H9 (cell line): ENCODE data around the gene UQCRHL. TPM values are rescaled to one million over a fixed set of nuclear protein-coding genes. Genes with fewer than 3 reads are reported as not detected.

Experiments
- DNase-seq: peaks from one replicate; pipeline ENCODE4 v3.0.0-alpha.2; 2017
- H2AFZ ChIP-seq: one replicate; pipeline ENCODE4 v1.6.1; 2013; ENCODE audit warnings: mild to moderate bottlenecking, low read length, control low read depth, moderate library complexity
- H2AK5ac ChIP-seq: 2 replicates; pipeline ENCODE4 v1.6.1; 2013; ENCODE audit warnings: low read length, control low read depth, mixed read lengths; ENCODE audit not compliant: insufficient read length
- H2BK120ac ChIP-seq: one replicate; pipeline ENCODE4 v1.6.1; 2013; ENCODE audit warnings: low read depth, mild to moderate bottlenecking, low read length, control low read depth, inconsistent platforms; ENCODE audit not compliant: poor library complexity, severe bottlenecking
- H2BK12ac ChIP-seq: 2 replicates; pipeline ENCODE4 v1.6.1; 2013; ENCODE audit warnings: low read length, control low read depth, mixed read lengths, low read depth; ENCODE audit not compliant: insufficient read length
- H2BK15ac ChIP-seq: 2 replicates; pipeline ENCODE4 v1.6.1; 2013; ENCODE audit warnings: low read depth, low read length, control low read depth
- H2BK20ac ChIP-seq: one replicate; pipeline ENCODE4 v1.6.1; 2013; ENCODE audit warnings: low read depth, mild to moderate bottlenecking, low read length, control low read depth, inconsistent platforms; ENCODE audit not compliant: poor library complexity, severe bottlenecking
- H2BK5ac ChIP-seq: 2 replicates; pipeline ENCODE4 v1.6.1; 2013; ENCODE audit warnings: low read length, control low read depth, mixed read lengths; ENCODE audit not compliant: insufficient read length
- H3K14ac ChIP-seq: 2 replicates; pipeline ENCODE4 v1.6.1; 2013; ENCODE audit warnings: low read length, control low read depth; ENCODE audit not compliant: insufficient read depth
- H3K18ac ChIP-seq: 2 replicates; pipeline ENCODE4 v1.6.1; 2013; ENCODE audit warnings: low read depth, mild to moderate bottlenecking, mixed read lengths, low read length, control low read depth; ENCODE audit not compliant: insufficient read length
- H3K23ac ChIP-seq: 2 replicates; pipeline ENCODE4 v1.6.1; 2013; ENCODE audit warnings: low read length, control low read depth, mixed read lengths, low read depth; ENCODE audit not compliant: insufficient read length
- H3K23me2 ChIP-seq: 2 replicates; pipeline ENCODE4 v1.6.1; 2013; ENCODE audit warnings: low read depth, mild to moderate bottlenecking, mixed read lengths, low read length, control low read depth; ENCODE audit not compliant: insufficient read length, poor library complexity, severe bottlenecking
- H3K27ac ChIP-seq: 2 replicates; pipeline ENCODE4 v1.5.1; 2013; ENCODE audit warnings: low read length, control low read depth, mixed read lengths, low read depth; ENCODE audit not compliant: insufficient read length
- H3K27me3 ChIP-seq: 2 replicates; pipeline ENCODE4 v1.6.1; 2013; ENCODE audit warnings: low read length, control low read depth, inconsistent platforms; ENCODE audit not compliant: insufficient read depth
- H3K4ac ChIP-seq: 2 replicates; pipeline ENCODE4 v1.6.1; 2013; ENCODE audit warnings: low read depth, mild to moderate bottlenecking, control low read depth, inconsistent platforms, low read length, moderate library complexity
- H3K4me1 ChIP-seq: 2 replicates; pipeline ENCODE4 v1.6.1; 2013; ENCODE audit warnings: low read length, control low read depth, inconsistent platforms; ENCODE audit not compliant: insufficient read depth
- H3K4me2 ChIP-seq: 2 replicates; pipeline ENCODE4 v1.6.1; 2013; ENCODE audit warnings: low read length, control low read depth, mixed read lengths; ENCODE audit not compliant: insufficient read length, insufficient read depth
- H3K56ac ChIP-seq: 2 replicates; pipeline ENCODE4 v1.6.1; 2013; ENCODE audit warnings: low read depth, mild to moderate bottlenecking, mixed read lengths, low read length, control low read depth; ENCODE audit not compliant: insufficient read length
- H3K79me1 ChIP-seq: 2 replicates; pipeline ENCODE4 v1.6.1; 2013; ENCODE audit warnings: low read depth, mild to moderate bottlenecking, moderate library complexity, low read length, control low read depth, inconsistent platforms; ENCODE audit not compliant: insufficient read depth, poor library complexity, severe bottlenecking
- H3K79me2 ChIP-seq: 2 replicates; pipeline ENCODE4 v1.6.1; 2013; ENCODE audit warnings: low read length, control low read depth, inconsistent platforms; ENCODE audit not compliant: insufficient read depth
- H3K9ac ChIP-seq: 2 replicates; pipeline ENCODE4 v1.6.1; 2013; ENCODE audit warnings: low read length, control low read depth, mixed read lengths; ENCODE audit not compliant: insufficient read length; ENCODE audit errors: extremely low read depth
- H3K9me3 ChIP-seq: one replicate; pipeline ENCODE4 v1.6.1; 2013; ENCODE audit warnings: low read depth, low read length, inconsistent platforms; ENCODE audit not compliant: control insufficient read depth
- H3T11ph ChIP-seq: one replicate; pipeline ENCODE4 v1.6.1; 2013; ENCODE audit warnings: mild to moderate bottlenecking, low read length, control low read depth, inconsistent platforms
- H4K20me1 ChIP-seq: one replicate; pipeline ENCODE4 v1.6.1; 2013; ENCODE audit not compliant: control insufficient read depth, insufficient read length, insufficient read depth
- H4K5ac ChIP-seq: 2 replicates; pipeline ENCODE4 v1.6.1; 2013; ENCODE audit warnings: low read depth, mild to moderate bottlenecking, mixed read lengths, low read length, control low read depth; ENCODE audit not compliant: insufficient read length
- H4K8ac ChIP-seq: replicated peaks from 2 replicates; pipeline ENCODE4 v1.6.1; 2013; ENCODE audit warnings: low read length, control low read depth, mixed read lengths, low read depth; ENCODE audit not compliant: insufficient read length
- H4K91ac ChIP-seq: 2 replicates; pipeline ENCODE4 v1.6.1; 2013; ENCODE audit warnings: low read depth, mild to moderate bottlenecking, moderate library complexity, mixed read lengths, low read length, control low read depth; ENCODE audit not compliant: insufficient read length
- H3K27ac Mint-ChIP-seq, 3 experiments: 2 replicates in 2 of 3; 3 replicates in 1 of 3; pipeline ENCODE4 v1.8.0; 2020 to 2021; ENCODE audit warnings: mixed read lengths in 3 of 3, mild to moderate bottlenecking in 1 of 3, moderate library complexity in 1 of 3
- H3K27me3 Mint-ChIP-seq: 2 replicates; pipeline ENCODE4 v1.8.0; 2021; ENCODE audit warnings: low read depth, mild to moderate bottlenecking, moderate library complexity, mixed read lengths
- H3K36me3 Mint-ChIP-seq, 3 experiments: 2 replicates in 2 of 3; 3 replicates in 1 of 3; pipeline ENCODE4 v1.8.0; 2020 to 2021; ENCODE audit warnings: low read depth in 3 of 3, mixed read lengths in 3 of 3; ENCODE audit not compliant: insufficient read depth in 1 of 3
- H3K4me1 Mint-ChIP-seq, 2 experiments: 2 replicates each; pipeline ENCODE4 v1.8.0; 2020; ENCODE audit warnings: mixed read lengths in 2 of 2
- H3K4me3 Mint-ChIP-seq, 2 experiments: 2 replicates in 1 of 2; 3 replicates in 1 of 2; pipeline ENCODE4 v1.8.0; 2020 to 2021; ENCODE audit warnings: mild to moderate bottlenecking in 2 of 2, mixed read lengths in 2 of 2, moderate library complexity in 1 of 2
- H3K9me3 Mint-ChIP-seq, 2 experiments: 2 replicates in 1 of 2; 3 replicates in 1 of 2; pipeline ENCODE4 v1.8.0; 2020; ENCODE audit warnings: mild to moderate bottlenecking in 2 of 2, mixed read lengths in 2 of 2, moderate library complexity in 1 of 2
- WGBS: extraction: QIAGEN DNeasy Blood & Tissue Kit; methylation state at CpG from one replicate; pipeline ENCODE4 v1.1.7; 2013; ENCODE audit warnings: missing lambda C conversion rate, low lambda C conversion rate, mixed read lengths; ENCODE audit not compliant: insufficient read length; ENCODE audit errors: extremely low coverage; 5-methylcytosine and 5-hydroxymethylcytosine counted together
- total RNA-seq: library from RNA; stranded (reverse); gene quantifications from 2 replicates; pipeline ENCODE4 v1.2.1, GENCODE V29; 2021
- TF ChIP-seq, protein P1 (sequence below): fragments of 200-600 bp; sonication (generic); conservative IDR thresholded peaks from 3 replicates; pipeline ENCODE4 v1.8.0; 2021; ENCODE audit warnings: antibody characterized with exemption, mild to moderate bottlenecking

UQCRHL gene
- total RNA-seq, 1 experiment from 2014 or later: 2.0 TPM

- no peak overlapping the region for H3K14ac ChIP-seq
- no peak overlapping the region for H3K9ac ChIP-seq
- H2BK5ac ChIP-seq: no peak overlapping the region
- Mint-ChIP-seq H3K4me3 (no peak overlapping the region), H3K36me3 (peaks cover 0 to 2% (median 0%) of the 10 kb centered on the region in 3 experiments; a peak in 1 of 7 replicates), H3K27ac (no peak overlapping the region), H3K27me3 (no peaks in the 10 kb centered on the region; the same call in 1 of the 2 replicates), H3K9me3 (no peaks in the 10 kb centered on the region), H3K4me1 (peaks cover 5 to 6% of the 10 kb centered on the region in 2 experiments; a peak in 3 of 4 replicates)
- no peaks in the 10 kb centered on the region; the same call in 1 of the 2 replicates for H3K4me1 ChIP-seq
- peaks cover 8% of the 10 kb centered on the region for H3K23me2 ChIP-seq
- no peak overlapping the region for H3K4ac ChIP-seq
- no CpG with 5 or more reads among the region's 3 CpGs for WGBS
- H4K5ac ChIP-seq: no peak overlapping the region
- H3K4me2 ChIP-seq: no peak overlapping the region
- H2BK12ac ChIP-seq: no peak overlapping the region
- no peak overlapping the region for H3K27ac ChIP-seq
- no peak overlapping the region for H2AFZ ChIP-seq
- no peak overlapping the region for H3K23ac ChIP-seq
- H2BK20ac ChIP-seq: no peak overlapping the region
- H2BK15ac ChIP-seq: no peak overlapping the region
- TF ChIP-seq, protein P1, sequence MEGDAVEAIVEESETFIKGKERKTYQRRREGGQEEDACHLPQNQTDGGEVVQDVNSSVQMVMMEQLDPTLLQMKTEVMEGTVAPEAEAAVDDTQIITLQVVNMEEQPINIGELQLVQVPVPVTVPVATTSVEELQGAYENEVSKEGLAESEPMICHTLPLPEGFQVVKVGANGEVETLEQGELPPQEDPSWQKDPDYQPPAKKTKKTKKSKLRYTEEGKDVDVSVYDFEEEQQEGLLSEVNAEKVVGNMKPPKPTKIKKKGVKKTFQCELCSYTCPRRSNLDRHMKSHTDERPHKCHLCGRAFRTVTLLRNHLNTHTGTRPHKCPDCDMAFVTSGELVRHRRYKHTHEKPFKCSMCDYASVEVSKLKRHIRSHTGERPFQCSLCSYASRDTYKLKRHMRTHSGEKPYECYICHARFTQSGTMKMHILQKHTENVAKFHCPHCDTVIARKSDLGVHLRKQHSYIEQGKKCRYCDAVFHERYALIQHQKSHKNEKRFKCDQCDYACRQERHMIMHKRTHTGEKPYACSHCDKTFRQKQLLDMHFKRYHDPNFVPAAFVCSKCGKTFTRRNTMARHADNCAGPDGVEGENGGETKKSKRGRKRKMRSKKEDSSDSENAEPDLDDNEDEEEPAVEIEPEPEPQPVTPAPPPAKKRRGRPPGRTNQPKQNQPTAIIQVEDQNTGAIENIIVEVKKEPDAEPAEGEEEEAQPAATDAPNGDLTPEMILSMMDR: no peak
- no peak overlapping the region for H3K56ac ChIP-seq
- H4K91ac ChIP-seq: no peak overlapping the region
- no peaks in the 10 kb centered on the region for H4K20me1 ChIP-seq
- H2AK5ac ChIP-seq: no peak overlapping the region
- no peaks in the 10 kb centered on the region for H3K9me3 ChIP-seq
- DNase-seq: no peak
- no peak overlapping the region for H2BK120ac ChIP-seq
- H3K79me2 ChIP-seq: no peaks in the 10 kb centered on the region
- H3K18ac ChIP-seq: no peak overlapping the region
- no peak overlapping the region for H3T11ph ChIP-seq
- H3K27me3 ChIP-seq: no peaks in the 10 kb centered on the region
- H4K8ac ChIP-seq: no peak overlapping the region
- no peaks in the 10 kb centered on the region for H3K79me1 ChIP-seq
Measured at GRCh38 chr1:15843826-15844572, 36.5 kb upstream of the UQCRHL start.
